ENCODE measurements around the gene PRICKLE2.

Gene PRICKLE2

DNA sequence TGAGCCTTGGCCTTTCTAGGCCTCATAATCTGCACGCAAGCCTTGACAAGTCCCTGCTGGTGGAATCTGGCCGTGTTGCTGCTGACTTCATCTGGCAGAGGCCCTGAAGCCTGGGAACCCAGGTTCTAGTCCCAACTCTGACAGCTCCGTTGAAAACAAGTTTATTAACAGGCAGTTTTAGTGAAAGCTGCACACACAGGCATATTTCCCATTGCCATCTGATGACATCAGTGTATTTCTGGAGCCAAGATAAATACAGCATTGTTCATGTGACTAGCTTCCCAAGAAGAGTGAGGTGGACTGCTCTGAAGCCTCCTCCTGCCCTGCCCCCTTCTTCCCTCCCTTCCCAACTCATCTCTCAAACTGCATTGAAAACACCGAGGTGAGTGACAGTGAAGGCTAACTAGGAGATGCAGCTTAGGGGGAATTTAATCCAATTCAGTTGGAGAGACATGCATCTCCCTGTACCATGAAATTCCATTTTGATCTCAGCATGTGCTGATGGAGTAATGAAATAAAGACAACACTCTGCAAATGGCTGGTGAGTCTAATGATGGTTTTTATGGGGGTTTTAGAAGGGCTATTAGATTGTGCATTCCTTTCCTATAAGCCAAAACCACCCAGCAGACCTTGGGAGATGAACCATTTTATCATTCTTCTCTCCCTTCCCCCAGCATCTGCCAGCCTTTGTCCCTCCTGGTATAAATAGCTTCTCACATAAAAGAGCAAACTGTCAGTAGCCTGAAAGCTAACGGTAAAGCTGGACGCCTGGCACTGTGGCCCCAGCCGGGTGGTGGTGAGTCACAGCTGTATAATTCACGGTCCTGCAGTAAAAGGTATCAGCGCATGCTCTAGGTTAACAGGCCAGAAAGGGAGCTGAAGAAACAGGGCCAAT, 38.0 kb downstream of the PRICKLE2 start:
- DNase-seq, result no peak

- DNase-seq, result no peak
These were observed 38.6 kb downstream of the PRICKLE2 start for GRCh38 chr3:64186667-64187064.

DNA sequence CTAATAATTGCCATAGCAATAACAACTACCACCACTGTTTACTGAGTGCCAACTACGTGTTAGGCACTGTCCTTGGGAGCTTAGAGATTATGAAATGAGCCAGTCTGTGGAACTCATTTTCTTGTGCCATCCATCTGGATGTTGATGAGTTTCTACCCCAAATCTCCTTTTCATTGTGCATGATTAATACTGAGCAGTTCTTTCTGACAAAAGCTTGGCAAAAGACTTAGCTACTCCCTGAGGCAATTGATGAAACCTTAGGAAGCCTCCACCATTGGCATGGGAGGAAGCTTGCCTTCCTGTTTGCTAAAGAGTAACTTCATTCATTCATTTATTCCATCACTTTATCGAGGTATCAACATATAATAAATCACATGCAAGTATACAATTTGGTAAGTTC, 39.8 kb downstream of the PRICKLE2 start:
- DNase-seq, result no peak

DNA sequence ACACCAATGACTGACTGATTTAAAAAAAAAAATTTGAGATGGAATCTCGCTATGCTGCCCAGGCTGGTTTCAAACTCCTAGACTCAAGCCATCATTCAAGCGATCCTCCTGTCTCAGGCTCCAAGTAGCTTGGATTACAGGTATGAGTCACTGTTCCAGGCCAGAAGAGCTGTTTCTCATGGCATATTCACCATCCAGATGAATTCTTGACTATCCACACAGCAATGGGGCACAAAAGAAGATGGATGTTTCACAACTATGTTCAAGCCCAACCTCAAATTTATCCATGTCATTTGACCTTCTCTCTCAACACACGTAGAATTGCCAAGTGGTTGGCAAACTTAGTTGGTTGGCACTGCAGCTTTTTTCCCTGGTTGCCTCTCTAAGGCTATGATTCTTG, 40.6 kb downstream of the PRICKLE2 start:
- no peak for DNase-seq

- DNase-seq, result no peak
These were observed 45.4 kb downstream of the PRICKLE2 start for GRCh38 chr3:64179860-64180259.

GRCh38 chr3:64179249-64179648, 46.0 kb downstream of the PRICKLE2 start:
- DNase-seq, result no peak

DNA sequence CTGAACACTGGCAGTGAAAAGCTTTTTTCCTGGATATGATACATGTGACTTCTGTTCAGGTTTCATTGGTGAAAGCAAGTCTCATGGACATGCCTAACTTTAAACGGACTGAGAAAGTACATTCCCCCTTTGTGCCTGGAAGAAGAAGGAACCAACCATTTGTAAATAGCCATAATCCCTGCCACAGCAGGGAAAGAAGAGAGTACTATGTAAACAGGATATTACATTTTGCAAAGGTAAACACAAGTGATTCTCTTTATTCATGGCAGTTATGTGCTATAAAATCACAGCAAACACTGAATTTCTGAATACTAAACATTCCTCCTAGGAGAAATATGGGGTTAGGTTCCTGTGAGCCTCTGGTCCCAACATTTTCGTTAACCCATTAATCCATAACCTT, 46.8 kb downstream of the PRICKLE2 start:
- DNase-seq, result no peak

DNA sequence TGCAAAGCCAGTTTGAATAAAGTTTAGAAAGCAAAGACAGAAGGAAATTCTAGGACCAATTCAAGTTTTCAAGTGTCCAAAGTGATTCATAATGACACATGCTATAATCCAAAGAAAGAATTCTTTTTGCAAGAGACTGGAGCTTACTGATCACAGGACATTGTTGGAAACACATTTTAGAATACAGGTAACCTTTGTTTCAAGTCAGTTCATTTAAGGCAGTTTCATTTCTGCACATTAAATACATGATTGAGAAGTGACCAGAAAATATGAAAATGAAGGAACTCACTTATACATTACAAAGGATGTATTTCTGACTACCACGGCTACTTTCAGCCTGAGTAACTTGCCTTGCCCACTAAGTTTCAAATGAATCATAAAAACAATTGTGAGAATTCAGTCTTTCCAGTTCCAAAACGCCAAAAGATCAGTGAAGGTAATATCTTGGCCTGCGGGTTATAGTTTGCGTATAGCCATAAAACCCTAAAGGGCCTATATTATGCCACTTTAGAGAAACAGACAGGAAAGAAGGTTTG, 48.7 kb downstream of the PRICKLE2 start:
- peak; percentile 42 for DNase-seq

- no peak for DNase-seq
These were observed 50.9 kb downstream of the PRICKLE2 start for GRCh38 chr3:64174328-64174727.

GRCh38 chr3:64173563-64173962, 51.7 kb downstream of the PRICKLE2 start:
- DNase-seq, result no peak

DNA sequence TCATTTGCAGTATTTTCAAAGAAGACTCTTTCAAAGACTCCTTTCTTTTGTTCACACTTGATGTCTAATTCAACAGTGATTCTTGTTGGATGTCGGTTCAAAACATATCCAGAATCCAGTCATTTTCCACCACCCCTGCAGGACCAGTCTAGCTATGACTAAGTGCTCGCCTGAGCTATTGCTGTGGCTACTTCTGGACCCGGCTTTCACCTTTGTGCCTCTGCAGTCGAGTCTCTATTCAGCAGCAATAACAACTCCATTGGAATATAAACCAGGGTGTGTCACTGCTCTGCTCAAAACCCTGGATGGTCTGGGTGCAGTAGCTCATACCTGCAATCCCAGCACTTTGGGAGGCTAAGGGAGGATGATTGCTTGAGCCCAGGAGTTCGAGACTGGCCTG, 55.0 kb downstream of the PRICKLE2 start:
- no peak for DNase-seq

DNA sequence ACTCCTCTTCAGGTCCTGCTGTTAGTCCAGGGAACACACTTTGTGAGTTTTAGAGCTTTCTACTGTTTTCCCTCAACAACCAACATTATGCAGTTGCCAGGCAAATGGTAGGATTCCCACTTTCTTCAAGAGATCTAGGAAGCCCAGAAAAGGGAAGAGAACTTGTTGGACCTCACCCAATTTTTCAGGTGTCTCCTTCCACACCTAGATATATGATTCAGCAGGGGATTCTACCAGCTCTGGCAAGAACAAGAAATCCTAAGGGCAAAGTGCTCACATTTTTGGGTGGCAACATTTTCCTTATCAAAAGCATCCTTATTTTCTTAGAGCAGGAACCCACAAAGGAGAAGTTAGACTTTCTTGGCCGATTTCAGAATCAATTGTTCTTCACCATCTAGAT, 57.4 kb downstream of the PRICKLE2 start:
- no peak for DNase-seq

DNA sequence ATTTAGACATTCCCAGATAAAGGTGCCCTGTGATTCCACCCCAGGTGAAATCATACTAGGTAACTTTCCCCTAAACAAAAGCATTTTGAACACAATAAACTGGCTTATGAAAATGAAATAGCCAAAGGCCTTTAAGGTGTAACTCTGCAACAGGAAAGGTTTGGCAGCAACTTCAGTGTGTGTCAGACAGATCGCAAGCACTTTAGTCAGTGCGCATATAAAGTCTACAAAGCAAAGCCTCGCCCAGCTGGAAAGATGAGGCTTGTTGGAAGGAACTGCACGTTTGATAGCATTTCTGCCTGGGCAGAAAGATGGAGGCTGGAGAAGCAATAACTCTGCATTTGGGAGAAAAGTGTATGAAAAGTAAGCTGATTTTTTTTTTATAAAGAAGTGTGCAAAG, 57.9 kb downstream of the PRICKLE2 start:
- no peak for DNase-seq

GRCh38 chr3:64166584-64167162, 58.6 kb downstream of the PRICKLE2 start:
- no peak for DNase-seq

DNA sequence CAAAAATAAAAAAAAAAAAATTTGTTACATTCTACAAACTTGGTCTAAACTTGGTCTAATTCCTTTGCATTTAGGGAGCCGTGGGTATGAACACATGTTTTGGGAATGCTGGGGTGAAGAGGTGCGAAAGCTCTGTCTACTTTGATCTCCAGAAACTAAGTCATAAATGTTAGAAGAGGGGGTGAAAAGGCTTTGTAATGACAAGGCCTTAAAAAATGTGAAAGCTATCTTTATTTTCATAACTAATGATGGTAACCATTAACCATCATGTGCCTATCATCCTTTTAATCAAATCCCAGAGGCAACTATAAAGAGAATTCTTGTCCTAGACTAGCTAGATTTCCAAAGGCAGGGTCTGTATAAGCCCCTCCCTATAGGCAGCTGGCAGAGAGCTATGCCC, 60.9 kb downstream of the PRICKLE2 start:
- DNase-seq, result no peak

- no peak for DNase-seq
These were observed 61.5 kb downstream of the PRICKLE2 start for GRCh38 chr3:64163755-64164148.

GRCh38 chr3:64163019-64163754, 62.1 kb downstream of the PRICKLE2 start:
- DNase-seq, result no peak

- no peak for DNase-seq
These were observed 63.7 kb downstream of the PRICKLE2 start for GRCh38 chr3:64161481-64161952.

DNA sequence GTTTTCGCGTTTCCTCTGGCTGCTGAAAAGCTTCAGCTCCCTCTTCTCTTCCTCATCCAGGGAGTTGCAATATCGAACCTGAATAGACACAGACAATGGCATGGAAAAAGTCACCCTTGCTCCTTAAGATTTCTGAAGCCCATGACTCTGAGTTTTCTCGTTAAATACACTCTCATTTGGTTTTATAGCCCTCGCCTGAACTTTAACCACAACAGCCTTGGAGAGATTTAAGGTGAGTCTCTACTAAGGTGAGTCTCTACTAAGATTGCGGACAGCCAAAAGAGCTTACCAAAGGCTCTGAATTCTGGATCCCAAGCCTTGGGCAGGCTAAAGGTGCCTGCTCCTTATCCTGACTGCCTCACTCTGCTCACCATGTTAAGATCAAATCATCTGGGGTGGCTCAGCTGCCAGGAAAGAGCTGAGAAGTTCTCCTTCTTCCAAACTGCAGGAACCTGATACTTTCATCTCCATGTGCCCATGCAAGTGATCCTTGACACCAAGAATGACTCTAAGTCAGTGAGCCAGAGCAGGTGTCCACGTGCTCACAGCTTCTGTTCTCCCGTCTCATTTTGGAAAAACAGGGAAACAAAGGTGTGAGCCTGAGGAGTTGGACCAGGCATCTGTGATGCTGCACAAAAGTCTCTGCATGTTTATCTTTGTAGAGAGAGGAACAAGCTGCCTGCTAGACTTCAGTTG, 65.1 kb downstream of the PRICKLE2 start:
- no peak for DNase-seq

GRCh38 chr3:64158334-64158733, 66.9 kb downstream of the PRICKLE2 start:
- DNase-seq, result no peak

DNA sequence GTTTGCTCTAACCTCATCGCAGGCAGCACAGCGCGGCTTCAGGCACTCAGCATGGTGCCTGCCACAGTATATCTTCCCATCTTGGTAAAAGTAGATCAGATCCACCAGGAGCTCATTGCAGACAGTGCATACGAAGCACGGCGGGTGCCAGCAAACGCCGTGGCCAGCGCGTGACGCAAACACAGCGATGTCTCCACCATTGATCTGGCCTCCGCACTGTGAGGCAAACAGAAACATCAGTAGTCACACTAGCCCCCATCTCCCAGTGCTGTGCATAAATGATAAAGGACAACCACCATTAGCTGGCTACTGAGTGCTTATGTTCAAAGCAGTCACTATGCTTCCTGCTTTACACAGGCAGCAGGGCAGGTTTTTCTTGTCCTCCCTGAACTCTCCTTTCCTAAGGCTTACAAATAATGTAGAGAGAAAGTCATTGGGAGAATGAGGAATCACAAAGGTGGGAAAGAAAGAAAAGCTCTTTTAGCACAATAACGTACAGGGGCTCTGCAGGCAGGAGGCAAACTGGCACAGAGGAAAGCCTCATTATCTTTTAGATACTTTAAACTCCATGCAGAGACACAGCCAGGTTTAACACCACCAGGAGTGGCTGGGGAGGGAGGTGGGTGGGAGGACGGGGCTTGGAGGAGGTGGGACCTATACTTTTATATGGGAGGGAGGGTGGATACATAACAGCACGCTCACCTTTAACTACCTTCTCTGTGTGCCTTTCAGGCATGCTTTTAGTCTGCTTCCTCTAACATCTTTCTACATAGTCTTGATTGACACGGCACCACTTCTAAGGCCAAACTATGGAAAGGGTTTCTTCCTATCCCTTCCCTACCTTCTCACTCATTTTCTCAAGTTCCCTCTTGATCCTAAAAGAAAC, 67.9 kb downstream of the PRICKLE2 start:
- no peak for DNase-seq

GRCh38 chr3:64155328-64155727, 69.9 kb downstream of the PRICKLE2 start:
- DNase-seq, result no peak

Data from activated CD4-positive, alpha-beta T cell treated with anti-CD3 and anti-CD28 coated beads, Interleukin-10, Interleukin-2, amounts not matched to agents 100 ng/mL and 50 ng/mL, durations not matched to agents 16 hours and 8 hours (primary cell).